ENCODE data around the gene MCTP1. TPM values are rescaled to one million over a fixed set of nuclear protein-coding genes. Genes with fewer than 3 reads are reported as not detected.

The MCTP1 gene
- total and polyA plus RNA-seq, 4 donors = 8.2 to 54.6 (median 12.3) TPM

GRCh38 chr5:95114305-95114704 lies 170.6 kb downstream of the MCTP1 start:
- H3K4me1 ChIP-seq (ENCODE audit: control insufficient read depth, insufficient read depth, low read length) = no peaks in the 10 kb centered on the region
- H3K4me3 ChIP-seq (ENCODE audit: low read depth, low read length) = no peak overlapping the region
- DNase-seq (ENCODE audit: low read depth in 4 of 6, low spot score in 6 of 6) = no peak
- no peaks in the 10 kb centered on the region for H3K36me3 ChIP-seq (ENCODE audit: control insufficient read depth, insufficient read depth, low read length)
- H3K27me3 ChIP-seq (ENCODE audit: control insufficient read depth, insufficient read depth, low read length) = no peaks in the 10 kb centered on the region
- 97% methylated on average over 4 of the region's 4 CpGs for WGBS (ENCODE audit: insufficient coverage)
- no peak overlapping the region for H3K27ac ChIP-seq (ENCODE audit: low read depth, low read length)
- no peaks in the 10 kb centered on the region for H3K9me3 ChIP-seq (ENCODE audit: control insufficient read depth, insufficient read depth, low read length)

GRCh38 chr5:95113489-95113888 lies 171.4 kb downstream of the MCTP1 start:
- no peaks in the 10 kb centered on the region for H3K9me3 ChIP-seq (ENCODE audit: control insufficient read depth, insufficient read depth, low read length)
- DNase-seq (ENCODE audit: low read depth in 4 of 6, low spot score in 6 of 6) = no peak
- H3K27me3 ChIP-seq (ENCODE audit: control insufficient read depth, insufficient read depth, low read length) = no peaks in the 10 kb centered on the region
- no peak overlapping the region for H3K27ac ChIP-seq (ENCODE audit: low read depth, low read length)
- WGBS (ENCODE audit: insufficient coverage) = 64% methylated on average over 2 of the region's 4 CpGs
- H3K36me3 ChIP-seq (ENCODE audit: control insufficient read depth, insufficient read depth, low read length) = no peaks in the 10 kb centered on the region
- no peak overlapping the region for H3K4me3 ChIP-seq (ENCODE audit: low read depth, low read length)
- H3K4me1 ChIP-seq (ENCODE audit: control insufficient read depth, insufficient read depth, low read length) = no peaks in the 10 kb centered on the region

- Histone ChIP-seq H3K4me3 (ENCODE audit: low read depth, low read length) (no peak overlapping the region), H3K4me1 (ENCODE audit: control insufficient read depth, insufficient read depth, low read length) (no peaks in the 10 kb centered on the region), H3K27me3 (ENCODE audit: control insufficient read depth, insufficient read depth, low read length) (no peaks in the 10 kb centered on the region), H3K9me3 (ENCODE audit: control insufficient read depth, insufficient read depth, low read length) (no peaks in the 10 kb centered on the region), H3K36me3 (ENCODE audit: control insufficient read depth, insufficient read depth, low read length) (no peaks in the 10 kb centered on the region), H3K27ac (ENCODE audit: low read depth, low read length) (no peak overlapping the region)
- no peak for DNase-seq (ENCODE audit: low read depth in 4 of 6, low spot score in 6 of 6)
Observed at GRCh38 chr5:95111141-95111540, 173.8 kb downstream of the MCTP1 start.

- no peak overlapping the region for H3K4me3 ChIP-seq (ENCODE audit: low read depth, low read length)
- DNase-seq (ENCODE audit: low read depth in 4 of 6, low spot score in 6 of 6) = no peak
- no CpG with 5 or more reads among the region's 1 CpG for WGBS (ENCODE audit: insufficient coverage)
- H3K9me3 ChIP-seq (ENCODE audit: control insufficient read depth, insufficient read depth, low read length) = no peaks in the 10 kb centered on the region
- no peak overlapping the region for H3K27ac ChIP-seq (ENCODE audit: low read depth, low read length)
- no peaks in the 10 kb centered on the region for H3K4me1 ChIP-seq (ENCODE audit: control insufficient read depth, insufficient read depth, low read length)
- no peaks in the 10 kb centered on the region for H3K36me3 ChIP-seq (ENCODE audit: control insufficient read depth, insufficient read depth, low read length)
- H3K27me3 ChIP-seq (ENCODE audit: control insufficient read depth, insufficient read depth, low read length) = no peaks in the 10 kb centered on the region
Observed at GRCh38 chr5:95110118-95110517, 174.8 kb downstream of the MCTP1 start.

- no peak for DNase-seq (ENCODE audit: low read depth in 4 of 6, low spot score in 6 of 6)
- Histone ChIP-seq H3K4me3 (ENCODE audit: low read depth, low read length) (no peak overlapping the region), H3K36me3 (ENCODE audit: control insufficient read depth, insufficient read depth, low read length) (no peaks in the 10 kb centered on the region), H3K4me1 (ENCODE audit: control insufficient read depth, insufficient read depth, low read length) (no peaks in the 10 kb centered on the region), H3K9me3 (ENCODE audit: control insufficient read depth, insufficient read depth, low read length) (no peaks in the 10 kb centered on the region), H3K27me3 (ENCODE audit: control insufficient read depth, insufficient read depth, low read length) (no peaks in the 10 kb centered on the region), H3K27ac (ENCODE audit: low read depth, low read length) (no peak overlapping the region)
- no CpG with 5 or more reads among the region's 2 CpGs for WGBS (ENCODE audit: insufficient coverage)
Observed at GRCh38 chr5:95107138-95107537, 177.8 kb downstream of the MCTP1 start.

GRCh38 chr5:95105638-95106037 lies 179.3 kb downstream of the MCTP1 start:
- WGBS (ENCODE audit: insufficient coverage) = no CpG with 5 or more reads among the region's 1 CpG
- no peak overlapping the region for H3K27ac ChIP-seq (ENCODE audit: low read depth, low read length)

GRCh38 chr5:95102687-95103086 lies 182.2 kb downstream of the MCTP1 start:
- no peaks in the 10 kb centered on the region for H3K36me3 ChIP-seq (ENCODE audit: control insufficient read depth, insufficient read depth, low read length)
- DNase-seq (ENCODE audit: low read depth in 4 of 6, low spot score in 6 of 6) = no peak
- H3K27ac ChIP-seq (ENCODE audit: low read depth, low read length) = no peak overlapping the region
- no CpG with 5 or more reads among the region's 1 CpG for WGBS (ENCODE audit: insufficient coverage)
- no peaks in the 10 kb centered on the region for H3K4me1 ChIP-seq (ENCODE audit: control insufficient read depth, insufficient read depth, low read length)
- H3K4me3 ChIP-seq (ENCODE audit: low read depth, low read length) = no peak overlapping the region
- H3K9me3 ChIP-seq (ENCODE audit: control insufficient read depth, insufficient read depth, low read length) = no peaks in the 10 kb centered on the region
- no peaks in the 10 kb centered on the region for H3K27me3 ChIP-seq (ENCODE audit: control insufficient read depth, insufficient read depth, low read length)

More at GRCh38 chr5:95105638-95106037, 179.3 kb downstream of the MCTP1 start:
- no peaks in the 10 kb centered on the region for H3K27me3 ChIP-seq (ENCODE audit: control insufficient read depth, insufficient read depth, low read length)
- H3K4me3 ChIP-seq (ENCODE audit: low read depth, low read length) = no peak overlapping the region
- no peaks in the 10 kb centered on the region for H3K4me1 ChIP-seq (ENCODE audit: control insufficient read depth, insufficient read depth, low read length)
- no peaks in the 10 kb centered on the region for H3K36me3 ChIP-seq (ENCODE audit: control insufficient read depth, insufficient read depth, low read length)
- DNase-seq (ENCODE audit: low read depth in 4 of 6, low spot score in 6 of 6) = no peak
- H3K9me3 ChIP-seq (ENCODE audit: control insufficient read depth, insufficient read depth, low read length) = no peaks in the 10 kb centered on the region

- Histone ChIP-seq H3K27me3 (ENCODE audit: control insufficient read depth, insufficient read depth, low read length) (no peaks in the 10 kb centered on the region), H3K4me1 (ENCODE audit: control insufficient read depth, insufficient read depth, low read length) (no peaks in the 10 kb centered on the region), H3K36me3 (ENCODE audit: control insufficient read depth, insufficient read depth, low read length) (no peaks in the 10 kb centered on the region), H3K4me3 (ENCODE audit: low read depth, low read length) (no peak overlapping the region), H3K9me3 (ENCODE audit: control insufficient read depth, insufficient read depth, low read length) (no peaks in the 10 kb centered on the region), H3K27ac (ENCODE audit: low read depth, low read length) (no peak overlapping the region)
- peak in 2 of 6 donors; percentile 4 to 12 for DNase-seq (ENCODE audit: low read depth in 4 of 6, low spot score in 6 of 6)
- 71% methylated on average over 1 of the region's 1 CpG for WGBS (ENCODE audit: insufficient coverage)
Observed at GRCh38 chr5:95102080-95102479, 182.8 kb downstream of the MCTP1 start.

- no peaks in the 10 kb centered on the region for H3K27me3 ChIP-seq (ENCODE audit: control insufficient read depth, insufficient read depth, low read length)
- DNase-seq (ENCODE audit: low read depth in 4 of 6, low spot score in 6 of 6) = no peak
- H3K9me3 ChIP-seq (ENCODE audit: control insufficient read depth, insufficient read depth, low read length) = no peaks in the 10 kb centered on the region
- no peaks in the 10 kb centered on the region for H3K36me3 ChIP-seq (ENCODE audit: control insufficient read depth, insufficient read depth, low read length)
- no peak overlapping the region for H3K27ac ChIP-seq (ENCODE audit: low read depth, low read length)
- no CpG with 5 or more reads among the region's 1 CpG for WGBS (ENCODE audit: insufficient coverage)
- no peaks in the 10 kb centered on the region for H3K4me1 ChIP-seq (ENCODE audit: control insufficient read depth, insufficient read depth, low read length)
- no peak overlapping the region for H3K4me3 ChIP-seq (ENCODE audit: low read depth, low read length)
Observed at GRCh38 chr5:95100551-95100950, 184.3 kb downstream of the MCTP1 start.

- H3K27me3 ChIP-seq (ENCODE audit: control insufficient read depth, insufficient read depth, low read length) = no peaks in the 10 kb centered on the region
- no peaks in the 10 kb centered on the region for H3K4me1 ChIP-seq (ENCODE audit: control insufficient read depth, insufficient read depth, low read length)
- no peaks in the 10 kb centered on the region for H3K9me3 ChIP-seq (ENCODE audit: control insufficient read depth, insufficient read depth, low read length)
- H3K36me3 ChIP-seq (ENCODE audit: control insufficient read depth, insufficient read depth, low read length) = no peaks in the 10 kb centered on the region
- WGBS (ENCODE audit: insufficient coverage) = no CpG with 5 or more reads among the region's 2 CpGs
- no peak overlapping the region for H3K4me3 ChIP-seq (ENCODE audit: low read depth, low read length)
- DNase-seq (ENCODE audit: low read depth in 4 of 6, low spot score in 6 of 6) = no peak
- H3K27ac ChIP-seq (ENCODE audit: low read depth, low read length) = no peak overlapping the region
Observed at GRCh38 chr5:95098012-95098411, 186.9 kb downstream of the MCTP1 start.

Measured in spinal cord (tissue), 10 donors.